HG03095 (cell line): Measurements from ENCODE around the gene ZNF346.
"Not testable (repeated sequence)": the region's sequence is repeated elsewhere in the genome, so short reads cannot be mapped to it uniquely, and the experiment has no call there.

ENCODE experiments used
- ATAC-seq: cut with Tn5 transposase; IDR thresholded peaks from one replicate; pipeline ENCODE4 v1.9.1; 2021; ENCODE audit warnings: moderate library complexity; ENCODE audit not compliant: unreplicated experiment

The ZNF346 gene, protein sequence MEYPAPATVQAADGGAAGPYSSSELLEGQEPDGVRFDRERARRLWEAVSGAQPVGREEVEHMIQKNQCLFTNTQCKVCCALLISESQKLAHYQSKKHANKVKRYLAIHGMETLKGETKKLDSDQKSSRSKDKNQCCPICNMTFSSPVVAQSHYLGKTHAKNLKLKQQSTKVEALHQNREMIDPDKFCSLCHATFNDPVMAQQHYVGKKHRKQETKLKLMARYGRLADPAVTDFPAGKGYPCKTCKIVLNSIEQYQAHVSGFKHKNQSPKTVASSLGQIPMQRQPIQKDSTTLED

DNA sequence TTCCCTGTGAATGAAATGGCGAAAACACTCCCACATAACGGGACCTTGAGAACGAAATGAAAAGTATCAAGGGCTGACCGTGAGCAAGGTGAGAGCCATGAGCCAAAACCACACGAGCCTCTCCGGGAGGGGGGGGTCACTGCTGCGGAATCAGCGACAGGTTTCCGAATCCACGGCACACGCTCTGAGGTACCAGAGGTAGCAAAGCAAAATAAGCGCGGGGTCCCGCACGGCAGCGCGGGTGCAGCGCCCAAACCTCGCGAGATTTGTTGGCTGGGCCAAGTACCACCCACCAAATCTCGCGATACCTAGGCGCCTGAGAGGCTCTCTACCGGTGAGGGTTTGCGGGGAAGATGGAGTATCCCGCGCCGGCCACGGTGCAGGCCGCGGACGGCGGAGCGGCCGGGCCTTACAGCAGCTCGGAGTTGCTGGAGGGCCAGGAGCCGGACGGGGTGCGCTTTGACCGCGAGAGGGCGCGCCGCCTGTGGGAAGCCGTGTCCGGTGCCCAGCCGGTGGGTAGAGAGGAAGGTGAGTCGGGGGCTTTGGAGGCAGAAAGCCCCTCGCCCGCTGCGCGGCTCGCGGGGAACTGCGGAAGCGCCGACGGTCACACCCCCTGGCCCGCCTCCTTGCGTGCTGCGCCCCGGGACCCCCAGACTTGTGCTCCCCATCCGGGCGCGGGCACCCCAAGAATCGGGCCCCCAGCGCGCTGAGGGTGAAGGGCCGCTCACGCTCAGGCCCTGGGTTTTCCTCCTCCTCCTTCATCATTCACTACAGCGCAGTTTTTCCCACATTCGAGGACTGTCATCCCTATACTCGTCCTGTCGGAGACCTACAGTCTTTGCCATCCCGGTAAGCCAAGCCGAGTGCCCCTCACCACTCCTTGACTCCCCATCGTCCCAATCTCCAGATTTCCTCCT, at the start of gene ZNF346:
Gene ZNF346, plus strand, starts transcription at position 311 of the 917 bp plus-strand sequence. Its CDS starts 43 bp downstream, at position 354.
- ATAC-seq: peak; percentile 89

GRCh38 chr5:176979669-176980068, 42.8 kb upstream of the ZNF346 start:
- ATAC-seq: no peak

- ATAC-seq: no peak
Observed at GRCh38 chr5:176980818-176981217, 41.7 kb upstream of the ZNF346 start.

GRCh38 chr5:176983112-176983511, 39.4 kb upstream of the ZNF346 start:
- not testable (repeated sequence) for ATAC-seq

DNA sequence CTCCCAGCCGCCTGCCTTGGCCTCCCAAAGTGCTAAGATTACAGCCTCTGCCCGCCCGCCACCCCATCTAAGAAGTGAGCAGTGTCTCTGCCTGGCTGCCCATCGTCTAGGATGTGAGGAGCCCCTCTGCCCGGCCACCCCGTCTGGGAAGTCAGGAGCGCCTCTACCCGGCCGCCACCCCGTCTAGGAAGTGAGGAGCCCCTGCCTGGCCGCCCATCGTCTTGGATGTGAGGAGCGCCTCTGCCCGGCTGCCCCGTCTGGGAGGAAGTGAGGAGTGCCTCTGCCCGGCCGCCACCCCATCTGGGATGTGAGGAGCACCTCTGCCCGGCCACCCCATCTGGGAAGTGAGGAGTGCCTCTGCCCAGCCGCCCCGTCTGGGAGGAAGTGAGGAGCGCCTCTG, 38.9 kb upstream of the ZNF346 start:
- ATAC-seq: not testable (repeated sequence)

- not testable (repeated sequence) for ATAC-seq
Observed at GRCh38 chr5:176984176-176984575, 38.3 kb upstream of the ZNF346 start.

- ATAC-seq: no peak
Observed at GRCh38 chr5:176985516-176985915, 37.0 kb upstream of the ZNF346 start.

GRCh38 chr5:176986280-176986679, 36.2 kb upstream of the ZNF346 start:
- ATAC-seq: no peak

DNA sequence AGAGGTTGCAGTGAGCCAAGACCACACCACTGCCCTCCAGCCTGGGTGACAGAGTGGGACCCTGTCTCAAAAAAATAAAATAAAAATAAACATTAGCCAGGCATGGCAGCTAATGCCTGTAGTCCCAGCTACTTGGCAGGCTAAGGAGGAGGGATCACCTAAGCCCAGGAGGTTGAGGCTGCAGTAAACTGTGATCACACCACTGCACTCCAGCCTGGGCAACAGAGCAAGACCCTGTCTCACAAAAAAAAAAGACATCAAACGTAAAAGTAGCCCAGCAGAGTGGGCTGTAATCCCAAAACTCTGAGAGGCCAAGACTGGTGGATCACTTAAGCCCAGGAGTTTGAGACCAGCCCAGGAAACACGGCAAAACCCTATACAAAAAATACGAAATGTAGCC, 34.9 kb upstream of the ZNF346 start:
- ATAC-seq: no peak

- ATAC-seq: not testable (repeated sequence)
Observed at GRCh38 chr5:176993081-176993480, 29.4 kb upstream of the ZNF346 start.

GRCh38 chr5:176994460-176995121, 27.9 kb upstream of the ZNF346 start:
- ATAC-seq: no peak

GRCh38 chr5:176995122-176995490, 27.4 kb upstream of the ZNF346 start:
- ATAC-seq: no peak

DNA sequence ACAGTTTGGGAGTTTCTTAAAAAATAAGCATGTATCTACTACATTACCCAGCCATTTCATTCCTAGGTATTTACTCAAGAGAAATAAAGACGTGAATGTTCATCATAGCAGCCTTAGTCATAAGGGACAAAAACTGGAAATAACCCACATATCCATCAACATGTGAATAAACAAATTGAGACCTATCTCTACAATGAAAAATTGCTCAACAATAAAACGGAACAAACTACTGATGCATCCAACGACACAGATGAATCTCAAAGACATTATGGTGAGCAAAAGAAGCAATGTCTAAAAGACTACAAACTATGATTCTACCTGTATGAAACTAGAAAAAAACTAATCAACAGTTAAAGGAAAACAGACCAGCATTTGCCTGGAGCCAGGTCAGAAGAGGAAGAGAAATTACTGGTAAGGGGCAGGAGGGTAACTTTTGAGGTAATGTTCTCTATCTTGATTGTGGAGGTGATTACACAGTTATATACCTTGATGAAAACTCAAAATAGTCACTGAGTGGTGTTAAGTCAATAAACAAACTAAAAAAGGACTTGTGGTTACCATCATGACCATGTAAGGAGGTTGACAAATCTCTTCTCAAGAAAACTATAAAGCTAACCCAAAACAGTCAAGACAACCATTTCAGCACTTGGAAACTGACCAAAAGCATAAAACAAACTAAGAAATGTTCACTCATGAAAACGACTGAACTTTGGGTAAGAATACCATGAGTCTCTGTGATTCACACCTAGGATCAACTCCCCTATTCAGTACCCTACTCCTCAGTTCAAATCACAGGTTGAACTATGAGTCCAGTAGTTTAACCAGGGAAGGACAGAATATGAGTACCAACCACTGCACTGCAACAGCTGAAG, 26.4 kb upstream of the ZNF346 start:
- ATAC-seq: no peak

GRCh38 chr5:176996780-176997179, 25.7 kb upstream of the ZNF346 start:
- ATAC-seq: no peak

DNA sequence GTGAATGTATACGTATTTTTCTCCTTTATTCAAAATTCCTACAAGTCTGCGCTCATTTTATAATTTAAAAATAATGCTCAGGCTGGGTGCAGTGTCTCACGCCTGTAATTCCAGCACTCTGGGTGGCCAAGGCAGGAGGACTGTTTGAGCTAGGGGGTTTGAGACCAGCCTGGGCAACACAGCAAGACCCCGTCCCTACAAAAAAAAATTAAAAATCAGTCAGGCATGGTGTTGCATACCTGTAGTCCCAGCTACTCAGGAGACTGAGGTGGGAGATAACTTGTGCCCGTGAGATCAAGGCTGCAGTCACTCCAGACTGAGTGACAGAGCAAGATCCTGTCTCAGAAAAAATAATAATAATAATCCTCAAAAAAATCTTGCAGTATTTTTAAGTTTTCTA, 23.7 kb upstream of the ZNF346 start:
- ATAC-seq: no peak

DNA sequence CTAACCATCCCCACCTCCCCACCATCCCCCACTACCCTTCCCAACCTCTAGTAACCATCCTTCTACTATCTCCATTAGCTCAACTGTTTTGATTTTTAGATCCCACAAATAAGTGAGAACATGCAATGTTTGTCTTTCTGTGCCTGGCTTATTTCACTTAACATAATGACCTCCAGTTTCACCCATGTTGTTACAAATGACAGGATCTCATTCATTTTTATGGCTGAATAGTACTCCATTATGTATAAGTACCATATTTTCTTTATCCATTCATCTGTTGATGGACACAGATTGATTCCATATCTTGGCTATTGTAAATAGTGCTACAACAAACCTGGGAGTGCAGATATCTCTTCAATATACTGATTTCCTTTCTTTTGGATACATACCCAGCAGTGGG, 23.0 kb upstream of the ZNF346 start:
- ATAC-seq: not testable (repeated sequence)

GRCh38 chr5:177003649-177004048, 18.8 kb upstream of the ZNF346 start:
- no peak for ATAC-seq

DNA sequence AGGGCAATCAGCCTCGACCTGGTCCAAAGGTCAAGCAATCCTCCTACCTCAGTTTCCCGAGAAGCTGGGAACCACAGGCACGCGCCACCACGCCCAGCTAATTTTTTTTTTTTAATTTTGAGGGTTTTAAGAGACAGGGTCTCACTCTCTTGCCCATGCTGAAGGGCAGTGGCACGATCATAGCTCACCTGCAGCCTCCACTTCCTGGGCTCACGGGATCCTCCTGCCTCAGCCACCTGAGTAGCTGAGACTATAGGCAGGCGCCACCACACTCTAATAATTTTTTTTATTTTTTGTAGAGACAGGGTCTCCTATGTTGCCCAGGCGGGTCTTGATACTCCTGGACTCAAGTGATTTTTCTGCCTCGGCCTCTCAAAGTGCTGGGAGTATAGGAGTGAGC, 17.5 kb upstream of the ZNF346 start:
- no peak for ATAC-seq

GRCh38 chr5:177005619-177006264, 16.8 kb upstream of the ZNF346 start:
- peak; percentile 61 for ATAC-seq
